RWPE2 (cell line): ENCODE measurements around the gene IL20.
A peak's percentile ranks its signal among the peaks of the same experiment; 100 is the strongest.

Source experiments
- ATAC-seq: fragments of 200-7000 bp; cut with Tn5 transposase; 3 replicates; pipeline ENCODE4 v1.9.1; 2021; ENCODE audit warnings: low read depth
- DNase-seq: peaks from one replicate; pipeline ENCODE4 v3.0.0-alpha.2; 2020; ENCODE audit warnings: low spot score
- H3K27ac ChIP-seq: fragments of 450-650 bp; 2 replicates; pipeline ENCODE4 v1.5.1; 2017; ENCODE audit warnings: mild to moderate bottlenecking; ENCODE audit not compliant: poor library complexity, severe bottlenecking
- H3K27me3 ChIP-seq: fragments of 250-450 bp; sonication (Bioruptor Pico); 2 replicates; pipeline ENCODE4 v1.5.1; 2021; ENCODE audit warnings: mild to moderate bottlenecking, moderate library complexity; ENCODE audit not compliant: insufficient read depth, poor library complexity, severe bottlenecking
- H3K36me3 ChIP-seq: fragments of 250-450 bp; sonication (Bioruptor Pico); 2 replicates; pipeline ENCODE4 v1.5.1; 2020; ENCODE audit warnings: low read depth, mild to moderate bottlenecking, moderate library complexity
- H3K4me1 ChIP-seq: fragments of 250-450 bp; sonication (Bioruptor Pico); 2 replicates; pipeline ENCODE4 v1.5.1; 2021; ENCODE audit warnings: mild to moderate bottlenecking, moderate library complexity; ENCODE audit not compliant: insufficient read depth, poor library complexity, severe bottlenecking
- H3K4me3 ChIP-seq: fragments of 250-450 bp; sonication (Bioruptor Pico); 2 replicates; pipeline ENCODE4 v1.5.1; 2021; ENCODE audit warnings: mild to moderate bottlenecking, moderate library complexity; ENCODE audit not compliant: severe bottlenecking
- H3K9me3 ChIP-seq: fragments of 250-450 bp; sonication (Bioruptor Pico); 2 replicates; pipeline ENCODE4 v1.5.1; 2021; ENCODE audit warnings: mild to moderate bottlenecking, moderate library complexity; ENCODE audit not compliant: severe bottlenecking
- TF ChIP-seq, protein P1 (sequence below): fragments of 450-650 bp; IDR thresholded peaks from one replicate; pipeline ENCODE4 v1.5.1; 2017; ENCODE audit warnings: mild to moderate bottlenecking, moderate library complexity; ENCODE audit not compliant: poor library complexity, severe bottlenecking

IL20 gene

DNA sequence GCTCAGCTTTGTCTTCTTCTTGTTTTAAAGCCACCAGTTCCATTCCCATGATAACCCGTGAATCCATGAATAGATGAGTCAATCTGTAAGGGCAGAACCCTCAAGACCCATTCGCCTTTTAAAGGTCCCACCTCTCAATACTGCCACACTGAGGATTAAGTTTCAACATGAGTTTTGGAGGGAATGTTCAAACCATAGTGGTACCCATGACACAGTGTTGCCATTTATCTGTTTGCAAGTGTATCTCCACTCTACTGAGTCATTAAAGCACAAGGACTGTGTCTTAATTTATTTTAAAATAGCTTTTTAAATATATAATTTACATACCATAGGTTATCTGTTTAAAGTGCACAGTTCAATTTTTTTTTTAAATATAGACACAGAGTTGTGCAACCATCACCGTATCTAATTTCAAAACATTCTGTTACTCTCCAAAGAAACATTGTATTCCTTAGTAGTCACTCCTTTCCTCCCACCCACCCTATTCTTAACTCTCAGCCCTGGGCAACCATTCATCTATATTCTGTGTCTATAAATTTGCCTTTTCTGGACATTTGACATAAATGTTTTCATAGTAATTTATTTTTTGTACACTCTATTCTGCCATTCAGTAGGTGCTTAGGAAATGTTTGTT is 27.0 kb downstream of the IL20 start:
- TF ChIP-seq, protein P1, sequence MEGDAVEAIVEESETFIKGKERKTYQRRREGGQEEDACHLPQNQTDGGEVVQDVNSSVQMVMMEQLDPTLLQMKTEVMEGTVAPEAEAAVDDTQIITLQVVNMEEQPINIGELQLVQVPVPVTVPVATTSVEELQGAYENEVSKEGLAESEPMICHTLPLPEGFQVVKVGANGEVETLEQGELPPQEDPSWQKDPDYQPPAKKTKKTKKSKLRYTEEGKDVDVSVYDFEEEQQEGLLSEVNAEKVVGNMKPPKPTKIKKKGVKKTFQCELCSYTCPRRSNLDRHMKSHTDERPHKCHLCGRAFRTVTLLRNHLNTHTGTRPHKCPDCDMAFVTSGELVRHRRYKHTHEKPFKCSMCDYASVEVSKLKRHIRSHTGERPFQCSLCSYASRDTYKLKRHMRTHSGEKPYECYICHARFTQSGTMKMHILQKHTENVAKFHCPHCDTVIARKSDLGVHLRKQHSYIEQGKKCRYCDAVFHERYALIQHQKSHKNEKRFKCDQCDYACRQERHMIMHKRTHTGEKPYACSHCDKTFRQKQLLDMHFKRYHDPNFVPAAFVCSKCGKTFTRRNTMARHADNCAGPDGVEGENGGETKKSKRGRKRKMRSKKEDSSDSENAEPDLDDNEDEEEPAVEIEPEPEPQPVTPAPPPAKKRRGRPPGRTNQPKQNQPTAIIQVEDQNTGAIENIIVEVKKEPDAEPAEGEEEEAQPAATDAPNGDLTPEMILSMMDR: no peak
- ATAC-seq (peak; percentile 15; the same call in 2 of the 3 replicates), DNase-seq (no peak)
- H3K27ac ChIP-seq: peak overlapping the region; percentile 98
- H3K36me3 ChIP-seq: no peaks in the 10 kb centered on the region
- no peaks in the 10 kb centered on the region for H3K9me3 ChIP-seq
- peaks cover 82% of the 10 kb centered on the region for H3K4me1 ChIP-seq
- H3K4me3 ChIP-seq: no peak overlapping the region
- H3K27me3 ChIP-seq: no peaks in the 10 kb centered on the region

DNA sequence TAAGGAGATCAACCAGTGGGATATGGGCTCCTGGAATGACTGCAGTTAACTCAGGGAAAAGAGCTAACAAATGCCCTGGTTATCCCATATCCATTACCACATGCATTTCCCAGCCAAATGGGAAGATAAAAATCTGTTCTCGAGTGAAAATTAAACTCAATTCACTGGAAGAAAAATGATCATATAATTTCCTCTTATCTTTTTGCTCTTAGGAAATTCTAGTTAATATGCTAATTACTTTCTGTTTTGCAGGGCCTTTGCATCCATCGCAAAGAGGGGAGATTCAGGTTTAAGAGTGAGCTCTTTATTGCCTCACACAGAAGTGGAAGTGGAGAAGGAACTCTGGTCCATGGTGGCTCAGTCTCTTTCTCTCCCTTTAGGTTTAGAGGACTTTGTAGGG is 28.0 kb downstream of the IL20 start:
- DNase-seq (no peak), ATAC-seq (no peak)
- H3K4me1 ChIP-seq: peaks cover 82% of the 10 kb centered on the region
- no peaks in the 10 kb centered on the region for H3K27me3 ChIP-seq
- H3K4me3 ChIP-seq: no peak overlapping the region
- no peaks in the 10 kb centered on the region for H3K36me3 ChIP-seq
- TF ChIP-seq, protein P1: no peak
- no peaks in the 10 kb centered on the region for H3K9me3 ChIP-seq
- peak overlapping the region; percentile 98 for H3K27ac ChIP-seq

DNA sequence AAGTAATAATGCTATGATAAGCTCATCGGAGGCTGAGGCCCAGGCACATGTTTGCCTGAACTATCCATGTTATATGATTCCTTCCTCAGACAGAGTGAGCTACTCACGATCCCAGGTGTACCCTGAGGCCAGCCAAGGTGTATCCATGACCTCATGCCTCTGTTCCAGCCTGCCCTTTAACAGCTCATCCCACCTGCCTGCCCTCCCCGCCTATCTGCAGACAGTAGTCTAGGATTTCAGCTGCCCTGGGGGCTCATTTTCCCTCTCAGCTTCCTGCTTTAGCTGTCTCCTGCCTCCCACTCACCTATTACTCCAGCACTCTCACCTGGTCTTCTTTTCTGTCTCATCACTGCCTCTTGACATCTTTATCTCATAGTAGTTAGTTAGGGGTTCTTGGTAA is 29.9 kb downstream of the IL20 start:
- no peaks in the 10 kb centered on the region for H3K27me3 ChIP-seq
- DNase-seq (peak; percentile 99), ATAC-seq (peak; percentile 81)
- H3K9me3 ChIP-seq: no peaks in the 10 kb centered on the region
- TF ChIP-seq, protein P1: no peak
- H3K4me1 ChIP-seq: peaks cover 79% of the 10 kb centered on the region
- H3K27ac ChIP-seq: peak overlapping the region; percentile 98
- H3K4me3 ChIP-seq: no peak overlapping the region
- H3K36me3 ChIP-seq: no peaks in the 10 kb centered on the region

DNA sequence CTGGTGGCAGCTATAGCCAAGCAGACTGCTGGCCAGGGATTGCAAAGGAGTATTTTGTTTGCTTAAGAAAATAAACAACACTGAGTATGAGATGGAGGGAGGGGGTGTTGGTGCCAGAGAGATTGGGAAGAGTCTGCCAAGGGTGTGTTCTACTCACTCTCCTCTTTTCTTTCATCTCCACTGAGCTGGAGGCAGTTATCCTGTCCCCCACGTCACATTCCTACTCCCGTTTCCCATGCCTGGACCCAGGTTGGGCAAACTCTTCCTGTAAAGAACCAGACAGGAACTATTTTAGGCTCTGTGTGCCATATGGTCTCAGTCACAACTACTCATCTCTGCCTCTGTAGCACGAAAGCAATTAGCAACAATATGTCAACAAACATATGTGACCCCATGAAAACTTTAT is 30.4 kb downstream of the IL20 start:
- ATAC-seq (peak; percentile 48), DNase-seq (no peak)
- Histone ChIP-seq H3K9me3 (no peaks in the 10 kb centered on the region), H3K27me3 (no peaks in the 10 kb centered on the region), H3K4me3 (no peak overlapping the region), H3K4me1 (peaks cover 74% of the 10 kb centered on the region), H3K27ac (peak overlapping the region; percentile 98), H3K36me3 (no peaks in the 10 kb centered on the region)
- TF ChIP-seq, protein P1: no peak

DNA sequence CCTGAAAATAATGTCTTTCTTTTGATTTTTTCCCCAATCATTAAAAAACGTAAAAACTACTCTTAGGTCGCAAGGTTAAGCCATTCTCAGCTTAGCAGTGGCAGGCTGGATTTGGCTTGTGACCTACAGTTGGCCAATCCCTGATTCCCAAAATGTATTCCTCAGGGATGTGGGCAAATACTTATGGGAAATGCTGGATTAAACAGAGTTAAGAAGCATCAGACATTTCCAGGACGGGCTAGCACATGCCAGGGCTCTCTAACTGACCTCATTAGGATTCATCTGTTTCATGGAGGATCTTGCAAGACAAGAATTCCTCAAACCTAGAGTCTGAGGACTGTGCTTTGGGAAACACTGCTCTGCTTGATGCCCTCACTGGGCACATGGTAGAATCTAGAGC is 30.8 kb downstream of the IL20 start:
- no peak for DNase-seq
- H3K9me3 ChIP-seq: no peaks in the 10 kb centered on the region
- peaks cover 70% of the 10 kb centered on the region for H3K4me1 ChIP-seq

More for the DNA sequence above, 30.8 kb downstream of the IL20 start:
- H3K36me3 ChIP-seq: no peaks in the 10 kb centered on the region
- TF ChIP-seq, protein P1: no peak
- no peak for ATAC-seq
- no peaks in the 10 kb centered on the region for H3K27me3 ChIP-seq
- H3K27ac ChIP-seq: peak overlapping the region; percentile 98
- no peak overlapping the region for H3K4me3 ChIP-seq
